ENCODE results near the gene ADAMTSL2.
"Not testable (repeated sequence)": the region's sequence is repeated elsewhere in the genome, so short reads cannot be mapped to it uniquely, and the experiment has no call there.

Gene ADAMTSL2

DNA sequence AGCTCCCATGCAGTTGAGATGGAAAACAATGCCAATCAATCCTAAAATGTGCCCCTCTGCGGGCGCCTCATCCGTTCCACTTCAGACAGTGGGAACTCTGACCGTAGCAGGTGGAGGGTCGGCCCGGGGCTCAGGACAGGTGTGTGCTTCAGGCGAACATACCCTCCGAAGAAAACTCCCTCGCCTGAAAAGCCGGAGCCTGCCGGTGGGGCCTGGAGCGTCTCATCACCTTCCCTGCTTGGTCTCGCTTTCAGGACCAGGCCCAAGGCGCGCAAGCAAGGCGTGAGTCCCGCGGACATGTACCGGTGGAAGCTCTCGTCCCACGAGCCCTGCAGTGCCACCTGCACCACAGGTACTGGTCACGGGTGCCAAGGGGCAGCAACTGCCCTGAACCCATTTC lies 26.4 kb downstream of the ADAMTSL2 start:
- no peak for DNase-seq

DNA sequence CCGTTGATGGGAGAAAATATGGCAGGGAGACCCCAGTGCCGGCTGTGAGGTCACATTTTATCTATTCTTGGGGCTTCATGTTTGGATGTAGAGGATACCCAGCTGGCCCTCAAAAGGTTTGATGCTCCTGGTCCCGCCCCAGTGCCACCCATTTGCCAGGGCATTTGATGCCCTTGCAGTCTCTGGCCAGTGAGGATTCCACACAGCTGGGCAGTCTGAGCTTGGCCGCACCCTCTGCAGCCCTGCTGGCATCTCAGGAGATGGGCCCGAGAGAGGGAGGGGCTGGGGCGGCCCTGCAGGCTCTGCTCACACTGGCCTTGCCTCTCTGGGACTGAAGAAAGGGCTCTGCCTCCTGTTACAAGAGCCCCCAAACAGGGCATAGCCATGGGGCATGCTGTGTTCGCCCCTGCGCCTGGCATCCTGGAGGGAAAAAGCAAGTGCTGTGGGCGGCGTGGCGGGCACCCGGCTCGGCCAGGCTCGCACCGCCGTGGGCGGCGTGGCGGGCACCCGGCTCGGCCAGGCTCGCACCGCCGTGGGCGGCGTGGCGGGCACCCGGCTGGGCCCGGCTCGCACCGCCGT lies 27.6 kb downstream of the ADAMTSL2 start:
- no peak for DNase-seq

DNA sequence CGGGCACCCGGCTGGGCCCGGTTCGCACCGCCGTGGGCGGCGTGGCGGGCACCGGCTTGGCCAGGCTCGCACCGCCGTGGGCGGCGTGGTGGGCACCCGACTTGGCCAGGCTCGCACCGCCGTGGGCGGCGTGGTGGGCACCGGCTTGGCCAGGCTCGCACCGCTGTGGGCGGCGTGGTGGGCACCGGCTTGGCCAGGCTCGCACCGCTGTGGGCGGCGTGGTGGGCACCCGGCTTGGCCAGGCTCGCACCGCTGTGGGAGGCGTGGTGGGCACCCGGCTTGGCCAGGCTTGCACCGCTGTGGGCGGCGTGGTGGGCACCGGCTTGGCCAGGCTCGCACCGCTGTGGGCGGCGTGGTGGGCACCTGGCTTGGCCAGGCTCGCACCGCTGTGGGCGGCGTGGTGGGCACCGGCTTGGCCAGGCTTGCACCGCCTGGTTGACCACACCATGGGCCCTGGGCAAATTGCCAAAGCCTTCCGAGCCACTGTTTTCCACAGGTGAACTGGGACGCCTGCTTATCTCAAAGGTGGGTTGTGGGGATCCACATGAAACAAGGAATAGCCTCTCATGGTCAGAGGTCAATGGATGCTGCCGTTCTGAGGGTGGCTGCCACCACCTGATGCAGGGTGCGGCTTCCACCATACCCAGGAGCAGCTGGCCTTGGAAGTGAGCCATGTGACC lies 28.2 kb downstream of the ADAMTSL2 start:
- DNase-seq: no peak

GRCh38 chr9:133563291-133563796 lies 28.8 kb downstream of the ADAMTSL2 start:
- no peak for DNase-seq

DNA sequence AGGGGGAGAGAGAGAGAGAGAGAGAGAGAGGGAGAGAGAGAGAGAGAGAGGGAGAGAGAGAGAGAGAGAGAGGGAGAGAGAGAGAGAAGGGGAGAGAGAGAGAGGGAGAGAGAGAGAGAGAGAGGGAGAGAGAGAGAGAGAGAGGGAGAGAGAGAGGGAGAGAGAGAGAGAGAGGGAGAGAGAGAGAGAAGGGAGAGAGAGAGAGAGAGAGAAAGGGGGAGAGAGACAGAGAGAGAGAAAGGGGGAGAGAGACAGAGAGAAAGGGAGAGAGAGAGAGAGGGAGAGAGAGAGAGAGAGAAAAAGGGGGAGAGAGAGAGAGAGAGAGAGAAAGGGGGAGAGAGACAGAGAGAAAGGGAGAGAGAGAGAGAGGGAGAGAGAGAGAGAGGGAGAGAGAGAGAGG lies 29.3 kb downstream of the ADAMTSL2 start:
- DNase-seq: not testable (repeated sequence)

DNA sequence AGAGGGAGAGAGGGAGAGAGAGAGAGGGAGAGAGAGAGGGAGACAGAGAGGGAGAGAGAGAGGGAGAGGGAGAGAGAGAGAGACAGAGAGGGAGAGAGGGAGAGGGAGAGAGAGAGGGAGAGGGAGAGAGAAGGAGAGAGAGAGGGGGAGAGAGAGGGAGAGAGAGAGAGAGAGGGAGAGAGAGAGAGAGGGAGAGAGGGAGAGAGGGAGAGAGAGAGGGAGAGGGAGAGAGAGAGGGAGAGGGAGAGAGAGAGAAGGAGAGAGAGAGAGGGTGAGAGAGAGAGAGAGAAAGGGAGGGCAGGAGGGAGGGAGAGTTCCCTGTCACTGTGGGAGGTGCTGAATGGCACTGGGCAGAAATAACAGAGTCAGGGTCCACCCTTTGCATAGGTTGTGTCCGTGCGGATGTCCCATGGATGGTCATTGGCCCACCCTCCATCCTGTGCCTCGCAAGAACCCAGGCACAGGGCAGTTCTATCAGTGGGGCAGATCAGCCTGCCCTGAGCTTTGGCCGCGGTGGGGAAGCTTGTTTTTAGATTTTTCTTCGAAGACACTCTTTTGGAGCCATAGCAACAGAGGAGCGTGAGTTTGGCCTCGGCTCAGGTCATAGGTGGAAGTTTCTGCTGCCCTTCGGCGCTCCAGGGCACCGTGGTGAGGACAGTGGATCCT lies 30.1 kb downstream of the ADAMTSL2 start:
- DNase-seq: no peak

- no peak for DNase-seq
Measured at GRCh38 chr9:133566382-133566781, 31.9 kb downstream of the ADAMTSL2 start.

- DNase-seq: no peak
Measured at GRCh38 chr9:133566817-133567216, 32.3 kb downstream of the ADAMTSL2 start.

DNA sequence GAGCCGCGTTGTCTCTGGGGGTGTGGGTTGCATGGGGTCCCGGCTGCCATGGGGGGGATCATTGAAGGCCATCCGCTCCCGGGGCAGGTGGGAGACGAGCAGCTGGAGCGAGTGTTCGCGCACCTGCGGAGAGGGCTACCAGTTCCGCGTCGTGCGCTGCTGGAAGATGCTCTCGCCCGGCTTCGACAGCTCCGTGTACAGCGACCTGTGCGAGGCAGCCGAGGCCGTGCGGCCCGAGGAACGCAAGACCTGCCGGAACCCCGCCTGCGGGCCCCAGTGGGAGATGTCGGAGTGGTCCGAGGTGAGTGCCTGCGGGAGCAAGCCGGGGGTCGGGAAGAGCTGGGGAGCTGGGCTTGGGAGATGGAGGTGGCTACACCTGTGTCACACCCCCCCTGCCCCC lies 33.7 kb downstream of the ADAMTSL2 start:
- DNase-seq: no peak

- DNase-seq: no peak
Measured at GRCh38 chr9:133569121-133569785, 34.7 kb downstream of the ADAMTSL2 start.

DNA sequence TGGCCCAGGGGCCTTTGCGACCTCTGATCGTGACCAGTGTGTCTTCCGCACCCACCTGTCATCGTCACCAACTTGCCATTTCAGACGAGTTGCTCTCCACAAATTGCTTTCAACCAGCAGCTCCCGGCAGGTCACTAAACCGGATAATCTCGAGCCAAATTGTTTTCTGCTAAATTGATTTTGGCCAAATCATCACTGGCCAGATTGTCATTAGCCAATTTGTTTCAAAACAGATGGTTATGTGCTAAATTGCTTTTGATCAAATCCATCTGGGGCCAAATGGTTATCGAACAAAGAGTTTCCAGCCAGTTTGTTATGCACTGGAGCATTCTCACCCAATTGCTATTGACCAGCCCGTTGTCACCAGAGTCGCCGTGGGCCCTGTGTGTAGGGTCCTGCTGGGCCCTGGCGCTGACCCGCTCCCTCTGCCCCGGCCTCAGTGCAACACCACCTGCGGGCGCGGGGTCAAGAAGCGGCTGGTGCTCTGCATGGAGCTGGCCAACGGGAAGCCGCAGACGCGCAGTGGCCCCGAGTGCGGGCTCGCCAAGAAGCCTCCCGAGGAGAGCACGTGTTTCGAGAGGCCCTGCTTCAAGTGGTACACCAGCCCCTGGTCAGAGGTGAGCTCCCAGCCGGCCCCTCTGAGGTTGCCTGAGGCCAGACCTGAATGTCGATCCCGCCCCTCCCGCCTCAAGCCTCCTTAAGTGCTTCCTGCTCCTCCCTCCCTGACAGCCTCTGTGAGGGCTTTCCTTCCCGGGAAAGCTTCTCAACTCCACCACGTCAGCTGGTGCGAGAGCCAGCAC lies 35.6 kb downstream of the ADAMTSL2 start:
- DNase-seq: no peak

GRCh38 chr9:133570691-133571080 lies 36.2 kb downstream of the ADAMTSL2 start:
- no peak for DNase-seq

DNA sequence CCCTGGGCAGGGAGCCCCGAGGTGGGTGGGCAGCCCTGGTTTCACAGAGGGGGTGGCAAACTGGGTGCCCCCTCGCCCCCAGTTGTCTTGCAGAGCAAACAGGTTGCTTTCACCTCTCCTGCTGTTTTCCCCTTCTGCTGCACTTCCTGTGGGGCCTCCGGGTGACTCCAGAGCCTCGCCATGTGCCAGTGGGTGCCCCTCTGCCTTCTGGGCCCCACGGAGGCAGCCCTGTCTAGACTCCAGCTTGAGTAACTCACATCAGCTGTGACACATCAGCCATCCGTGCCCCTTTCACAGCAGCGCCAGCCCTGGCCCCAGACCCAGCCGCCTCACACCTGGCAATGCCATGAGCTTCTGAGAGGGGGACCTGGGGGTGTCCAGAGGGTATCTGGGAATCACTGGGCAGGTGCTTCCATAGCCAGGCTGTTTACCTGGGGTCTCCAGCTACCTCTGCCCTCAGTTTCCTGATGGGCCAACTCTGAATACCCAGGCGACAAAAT lies 36.9 kb downstream of the ADAMTSL2 start:
- no peak for DNase-seq

- no peak for DNase-seq
Measured at GRCh38 chr9:133571896-133572595, 37.5 kb downstream of the ADAMTSL2 start.

- no peak for DNase-seq
Measured at GRCh38 chr9:133572821-133573361, 38.4 kb downstream of the ADAMTSL2 start.

- DNase-seq: no peak
Measured at GRCh38 chr9:133573791-133574515, 39.4 kb downstream of the ADAMTSL2 start.

GRCh38 chr9:133574771-133575170 lies 40.3 kb downstream of the ADAMTSL2 start:
- DNase-seq: no peak

- no peak for DNase-seq
Measured at GRCh38 chr9:133575186-133576030, 40.9 kb downstream of the ADAMTSL2 start.

- no peak for DNase-seq
Measured at GRCh38 chr9:133576031-133576874, 41.7 kb downstream of the ADAMTSL2 start.
